HepG2 (cell line): ENCODE data around the gene FHIT. TPM values are rescaled to one million over a fixed set of nuclear protein-coding genes. Genes with fewer than 3 reads are reported as not detected.

Experiments used
- AGO1 ChIP-seq: fragments of 200-400 bp; formaldehyde crosslinking; IDR thresholded peaks from 2 replicates; pipeline ENCODE4 v1.6.1; 2017; ENCODE audit warnings: mild to moderate bottlenecking, low read depth, low read length, moderate library complexity; ENCODE audit not compliant: poor library complexity, severe bottlenecking
- ATM ChIP-seq: fragments of 450-650 bp; IDR thresholded peaks from 2 replicates; pipeline ENCODE4 v1.7.1; 2017; ENCODE audit warnings: mild to moderate bottlenecking, borderline replicate concordance
- FOXK2 ChIP-seq: fragments of 450-650 bp; IDR thresholded peaks from 2 replicates; pipeline ENCODE4 v1.6.1; 2016
- GATAD2A ChIP-seq: IDR thresholded peaks from 2 replicates; pipeline ENCODE4 v1.6.1; 2016
- HMG20A ChIP-seq: IDR thresholded peaks from 2 replicates; pipeline ENCODE4 v1.6.1; 2016; ENCODE audit warnings: borderline replicate concordance
- HNRNPL ChIP-seq: fragments of 200-400 bp; formaldehyde crosslinking; IDR thresholded peaks from 2 replicates; pipeline ENCODE4 v1.6.1; 2017; ENCODE audit warnings: mild to moderate bottlenecking, low read depth, low read length
- NCOA2 ChIP-seq: sonication (generic); formaldehyde crosslinking; IDR thresholded peaks from 2 replicates; pipeline ENCODE4 v1.8.0; 2022; ENCODE audit warnings: inconsistent platforms
- NFE2L1 ChIP-seq: sonication (generic); formaldehyde crosslinking; IDR thresholded peaks from 2 replicates; pipeline ENCODE4 v1.4.0; 2020; ENCODE audit warnings: missing genetic modification reagents, mild to moderate bottlenecking, borderline replicate concordance
- RAD21 ChIP-seq: fragments of 450-650 bp; formaldehyde crosslinking; IDR thresholded peaks from 2 replicates; pipeline ENCODE4 v1.5.0; 2020; ENCODE audit warnings: mild to moderate bottlenecking
- SRY ChIP-seq: sonication (generic); formaldehyde crosslinking; IDR thresholded peaks from 2 replicates; pipeline ENCODE4 v1.8.0; 2022; ENCODE audit warnings: mild to moderate bottlenecking, missing genetic modification reagents
- TAF1 ChIP-seq: sonication (generic); formaldehyde crosslinking; IDR thresholded peaks from 2 replicates; pipeline ENCODE4 v1.4.0; 2020; ENCODE audit warnings: missing genetic modification reagents
- TFDP2 ChIP-seq: sonication (generic); formaldehyde crosslinking; IDR thresholded peaks from 2 replicates; pipeline ENCODE4 v1.4.0; 2020; ENCODE audit warnings: missing genetic modification reagents
- TSC22D2 ChIP-seq: sonication (generic); formaldehyde crosslinking; IDR thresholded peaks from 2 replicates; pipeline ENCODE4 v1.5.1; 2020; ENCODE audit warnings: missing genetic modification reagents, mild to moderate bottlenecking, borderline replicate concordance
- ZMYM3 ChIP-seq: sonication (generic); formaldehyde crosslinking; IDR thresholded peaks from 2 replicates; pipeline ENCODE4 v1.5.1; 2020; ENCODE audit warnings: mild to moderate bottlenecking, missing genetic modification reagents
- ZNF160 ChIP-seq: sonication (generic); formaldehyde crosslinking; IDR thresholded peaks from 2 replicates; pipeline ENCODE4 v1.8.0; 2022; ENCODE audit warnings: mild to moderate bottlenecking, inconsistent platforms, missing genetic modification reagents
- ZNF230 ChIP-seq: sonication (generic); formaldehyde crosslinking; IDR thresholded peaks from 2 replicates; pipeline ENCODE4 v1.4.0; 2020; ENCODE audit warnings: mild to moderate bottlenecking, missing genetic modification reagents
- ZNF260 ChIP-seq: sonication (generic); formaldehyde crosslinking; IDR thresholded peaks from 2 replicates; pipeline ENCODE4 v1.4.0; 2020; ENCODE audit warnings: missing genetic modification reagents, low read depth, mild to moderate bottlenecking, borderline replicate concordance
- ZNF280B ChIP-seq: sonication (generic); formaldehyde crosslinking; IDR thresholded peaks from 2 replicates; pipeline ENCODE4 v1.5.0; 2020; ENCODE audit warnings: missing genetic modification reagents, mild to moderate bottlenecking, borderline replicate concordance
- ZNF280D ChIP-seq: sonication (generic); formaldehyde crosslinking; IDR thresholded peaks from 2 replicates; pipeline ENCODE4 v1.5.1; 2020; ENCODE audit warnings: mild to moderate bottlenecking, missing genetic modification reagents
- ZNF512B ChIP-seq: sonication (generic); formaldehyde crosslinking; IDR thresholded peaks from 2 replicates; pipeline ENCODE4 v1.5.1; 2020; ENCODE audit warnings: missing genetic modification reagents, mild to moderate bottlenecking, borderline replicate concordance
- ZNF644 ChIP-seq: IDR thresholded peaks from 2 replicates; pipeline ENCODE4 v1.6.1; 2016; ENCODE audit warnings: low read depth
- ZNF780A ChIP-seq: sonication (generic); formaldehyde crosslinking; IDR thresholded peaks from 2 replicates; pipeline ENCODE4 v1.8.0; 2022; ENCODE audit warnings: mild to moderate bottlenecking, missing genetic modification reagents, moderate library complexity
- ZNF83 ChIP-seq: sonication (generic); formaldehyde crosslinking; IDR thresholded peaks from 2 replicates; pipeline ENCODE4 v1.4.0; 2020; ENCODE audit warnings: missing genetic modification reagents, mild to moderate bottlenecking, borderline replicate concordance
- polyA plus RNA-seq, 8 experiments: library from polyadenylated mRNA; depleted of rRNA in 3 of 8; stranded (reverse) in 7 of 8; unstranded in 1 of 8; fragments of >200 nt; fragmentation: Illumina TruSeq in 4 of 8; extraction: Trizol in 4 of 8; gene quantifications; 2 replicates each; pipeline versions ENCODE4 v1.2.1 to v1.2.3, GENCODE V29; 2011 to 2016; ENCODE audit warnings: low read depth in 4 of 8, missing spikeins in 1 of 8, mixed read lengths in 1 of 8; ENCODE audit not compliant: insufficient read depth in 1 of 8
- total RNA-seq, 5 experiments: library from RNA; depleted of rRNA; stranded (reverse); fragments of >200 nt; fragmentation: Illumina TruSeq; extraction: Trizol; gene quantifications; 2 replicates each; pipeline ENCODE4 v1.2.3, GENCODE V29; 2016; ENCODE audit warnings: low read depth in 1 of 5

FHIT gene
- total and polyA plus RNA-seq, 2 of the 13 experiments (the other 11 are each of a cell fraction or from before 2014, with no cell fraction given), result 4.0 to 4.6 TPM

- TF ChIP-seq ZNF260 (CRISPR knock-in tag) (no peak), ZNF160 (no peak), ZNF644 (CRISPR knock-in tag) (peak; percentile 48; the same call in 1 of the 2 replicates), SRY (CRISPR knock-in tag) (no peak), TFDP2 (CRISPR knock-in tag) (no peak), ZMYM3 (CRISPR knock-in tag) (no peak), HMG20A (CRISPR knock-in tag) (peak; percentile 40; the same call in 1 of the 2 replicates), ZNF280D (no peak), GATAD2A (CRISPR knock-in tag) (no peak), ZNF230 (CRISPR knock-in tag) (no peak), ATM (no peak), HNRNPL (no peak), TAF1 (no peak), ZNF512B (CRISPR knock-in tag) (no peak), ZNF280B (CRISPR knock-in tag) (no peak), NCOA2 (CRISPR knock-in tag) (no peak), ZNF780A (no peak), ZNF83 (CRISPR knock-in tag) (no peak), NFE2L1 (CRISPR knock-in tag) (no peak), AGO1 (no peak), TSC22D2 (CRISPR knock-in tag) (no peak), FOXK2 (no peak), RAD21 (no peak)
Observed at GRCh38 chr3:61060411-61060861, 190.8 kb downstream of the FHIT start (continued).
